Caki2 (cell line): Measurements from ENCODE around the gene SHE. TPM values are rescaled to one million over a fixed set of nuclear protein-coding genes. Genes with fewer than 3 reads are reported as not detected.
A peak's percentile ranks its signal among the peaks of the same experiment; 100 is the strongest.
"Not testable (repeated sequence)": the region's sequence is repeated elsewhere in the genome, so short reads cannot be mapped to it uniquely, and the experiment has no call there.

Experiments
- DNase-seq: peaks from one replicate; pipeline ENCODE4 v3.0.0-alpha.2; 2015; ENCODE audit warnings: low read depth
- in situ Hi-C: cut with HindIII; loops from 2 replicates; pipeline ENCODE4 v1.10.0; 2016; ENCODE audit warnings: low sequenced_read_pairs, low pct_unique_long_range_greater_than_20kb, mixed read lengths
- total RNA-seq: library from RNA; depleted of rRNA; stranded (reverse); fragments of >200 nt; shearing (Covaris generic); gene quantifications from 2 replicates; pipeline ENCODE4 v1.2.3, GENCODE V29; 2014; ENCODE audit warnings: low replicate concordance; rRNA removed

The SHE gene
- total RNA-seq = not detected in 2 replicates

DNA sequence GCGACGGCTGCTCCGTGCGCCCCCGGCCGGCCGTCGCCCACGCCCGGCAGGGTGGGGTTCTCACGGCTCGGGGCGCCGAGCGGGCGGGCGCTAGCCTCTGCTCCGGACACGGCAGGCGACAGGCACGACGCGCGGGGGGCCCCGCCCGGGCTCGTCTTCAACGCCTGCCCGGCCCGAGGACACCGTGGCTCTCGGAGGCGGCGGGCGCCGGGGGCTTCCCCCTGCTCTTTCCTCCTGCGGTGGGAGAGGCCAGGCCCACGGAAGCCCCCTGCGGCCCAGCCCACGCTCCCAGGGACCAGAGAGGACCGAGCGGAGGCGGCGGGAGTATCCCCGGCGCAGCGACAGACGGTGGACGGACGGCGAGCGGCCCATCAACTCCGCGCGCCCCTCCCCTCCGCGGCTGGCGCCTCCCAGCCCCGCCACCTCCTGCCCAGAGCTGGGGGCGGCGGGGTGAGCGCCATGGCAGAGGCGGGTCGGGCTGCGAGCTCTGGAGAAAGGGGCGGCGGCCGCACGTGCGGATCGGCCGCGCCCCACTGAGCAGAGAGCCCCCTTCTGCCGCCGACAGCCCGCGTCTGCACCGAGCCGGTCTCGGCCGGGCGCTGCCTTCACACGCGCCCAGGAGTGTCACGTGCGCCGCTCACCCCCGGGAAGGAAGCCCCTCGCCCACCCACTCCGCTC lies at the start of gene SHE, which contains the start of gene TDRD10:
Gene SHE, minus strand, starts transcription at position 347 of the 678 bp plus-strand sequence. CDS start 386 bp downstream, outside the sequence.
Gene TDRD10, plus strand, starts transcription at position 154 of the 678 bp plus-strand sequence. CDS start 4,685 bp downstream, outside the sequence.
- DNase-seq = no peak
- in situ Hi-C loops = no loop called here

DNA sequence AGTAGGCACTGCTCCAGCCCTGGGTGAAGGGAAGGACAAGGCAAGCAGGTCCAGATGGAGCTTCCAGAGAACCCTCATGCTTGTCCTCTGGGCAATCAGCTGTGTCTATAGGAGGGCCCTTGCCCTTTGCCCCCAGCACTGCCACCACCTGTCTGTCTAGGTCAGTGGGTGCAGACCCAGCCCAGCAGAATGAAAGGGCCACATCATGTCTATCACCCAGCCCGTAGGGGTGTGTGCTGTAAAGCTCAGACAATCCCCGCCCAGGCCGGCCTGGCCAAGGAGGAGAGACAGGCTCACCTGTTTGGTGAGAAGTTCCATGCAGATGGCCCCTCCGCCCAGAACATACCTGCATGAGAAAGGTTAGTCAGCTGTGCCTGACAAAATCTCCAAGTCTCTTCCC lies 49.3 kb upstream of the SHE start:
- in situ Hi-C loops = no loop called here

DNA sequence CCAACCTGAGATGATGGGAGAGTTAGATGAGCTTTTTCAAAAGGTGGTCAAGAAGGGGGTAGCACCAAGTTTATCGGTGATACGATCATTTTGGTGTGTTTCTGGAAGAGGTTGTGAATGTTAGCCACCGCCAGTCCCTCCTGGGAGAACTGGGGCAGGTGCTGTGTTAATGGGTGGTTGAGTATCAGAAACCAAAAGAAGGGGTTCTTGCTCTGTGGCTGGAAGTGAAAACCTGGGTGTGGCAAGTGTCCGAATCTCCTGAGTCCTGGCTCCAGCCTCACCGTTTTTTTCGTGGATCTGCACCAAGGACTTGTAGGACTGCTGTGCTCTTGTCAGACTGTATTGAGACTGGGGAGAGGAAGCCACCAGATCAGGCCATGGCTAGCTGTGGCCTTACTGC lies 48.4 kb upstream of the SHE start:
- DNase-seq = no peak
- in situ Hi-C loops = no loop called here

More for the DNA sequence above, 49.3 kb upstream of the SHE start:
- DNase-seq = no peak

DNA sequence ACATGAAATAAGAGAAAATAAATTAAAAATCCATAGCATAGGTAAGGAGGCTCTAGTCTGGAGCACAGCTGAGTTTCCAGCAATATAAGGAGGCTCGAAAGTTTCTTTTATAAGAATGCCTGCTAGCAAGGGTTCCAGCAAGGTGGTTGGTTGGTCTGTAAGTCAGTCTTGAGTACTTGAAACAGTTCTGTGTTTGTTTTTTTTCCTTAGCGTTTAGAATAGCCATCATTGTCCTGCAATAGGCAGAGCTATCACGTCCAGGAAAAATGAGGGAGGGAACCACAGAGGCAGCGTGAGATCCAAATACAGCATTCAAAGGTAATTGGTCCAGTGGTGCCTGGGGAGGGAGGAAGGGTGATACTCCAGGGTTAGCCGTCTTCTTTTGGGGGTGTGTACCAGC lies 47.9 kb upstream of the SHE start:
- no peak for DNase-seq
- in situ Hi-C loops = no loop called here

DNA sequence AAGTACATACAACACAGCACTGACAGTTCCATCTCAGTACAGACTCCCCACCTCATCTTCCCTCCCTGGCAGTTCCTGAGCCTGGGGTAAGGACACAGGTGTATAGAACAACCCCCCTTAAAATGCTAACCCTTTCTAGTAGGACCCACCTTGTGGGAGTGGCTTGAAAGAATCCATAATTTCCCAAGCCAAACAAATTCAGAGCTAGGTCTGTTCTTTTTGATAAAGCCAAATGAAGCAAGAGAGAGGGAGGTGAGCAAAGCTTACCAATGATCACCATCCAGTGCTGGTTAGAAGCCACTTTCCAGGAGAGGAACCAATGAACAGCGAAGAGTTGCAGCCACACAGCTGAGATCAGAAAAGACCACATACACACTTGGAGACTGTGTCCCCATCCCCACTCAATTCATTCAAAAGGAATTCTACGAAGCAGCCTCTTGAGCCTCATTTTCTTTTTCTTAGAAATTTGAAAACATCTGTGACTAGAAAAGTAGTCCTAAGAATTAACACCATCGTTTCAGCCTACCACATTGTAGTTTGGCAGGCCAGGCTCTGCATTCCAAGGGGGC lies 47.1 kb upstream of the SHE start:
- DNase-seq = no peak
- in situ Hi-C loops = no loop called here

DNA sequence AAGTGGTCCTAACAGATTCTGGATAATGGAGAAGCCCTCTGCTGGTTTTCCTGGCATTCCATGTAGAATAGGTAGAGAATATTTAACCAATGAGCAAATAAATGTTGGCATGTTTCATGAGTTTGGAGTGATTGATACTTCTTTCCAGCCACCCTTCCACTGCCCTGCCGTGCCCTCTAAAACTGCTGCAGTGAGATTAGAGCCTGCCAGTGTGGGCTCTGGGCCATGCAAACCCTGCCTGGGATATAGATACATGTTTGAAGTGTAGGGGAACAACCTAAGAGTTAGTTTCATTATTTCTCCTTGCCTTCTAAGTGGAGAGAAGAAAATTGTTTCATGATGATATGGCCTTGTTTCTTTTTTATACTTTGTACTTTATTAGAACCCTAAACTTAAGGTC lies 45.8 kb upstream of the SHE start:
- no peak for DNase-seq
- in situ Hi-C loops = no loop called here

DNA sequence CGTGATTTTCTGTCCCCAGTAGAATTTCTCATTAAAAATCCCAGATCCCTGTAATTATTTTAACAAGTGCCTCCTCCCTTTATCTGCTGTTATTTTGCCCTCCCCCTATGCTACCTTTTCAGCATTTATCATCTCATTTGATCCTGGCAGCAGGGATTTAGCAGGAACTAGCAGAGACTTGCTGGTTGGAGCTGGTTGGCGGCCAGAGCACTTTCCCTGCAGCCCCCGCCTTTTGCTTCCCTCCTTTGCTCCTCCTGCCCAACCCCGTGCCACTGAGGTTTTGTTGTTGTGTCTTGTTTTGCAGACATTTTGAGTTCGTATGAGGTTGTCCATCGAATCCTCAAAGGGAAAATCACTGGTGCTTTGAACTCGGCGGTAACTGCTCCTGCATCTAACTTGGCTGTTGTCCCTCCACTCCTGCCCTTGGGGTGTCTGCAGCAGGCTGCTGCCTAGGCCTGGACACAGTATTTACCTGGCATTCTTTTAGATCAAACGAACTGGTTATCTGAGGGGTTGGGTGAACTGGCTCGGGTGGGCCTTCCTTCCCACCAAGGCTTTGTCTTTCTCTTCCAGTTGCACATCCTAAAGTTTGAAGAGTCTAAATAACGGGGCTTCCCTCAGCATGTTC lies 45.0 kb upstream of the SHE start:
- in situ Hi-C loops = no loop called here
- DNase-seq = no peak

DNA sequence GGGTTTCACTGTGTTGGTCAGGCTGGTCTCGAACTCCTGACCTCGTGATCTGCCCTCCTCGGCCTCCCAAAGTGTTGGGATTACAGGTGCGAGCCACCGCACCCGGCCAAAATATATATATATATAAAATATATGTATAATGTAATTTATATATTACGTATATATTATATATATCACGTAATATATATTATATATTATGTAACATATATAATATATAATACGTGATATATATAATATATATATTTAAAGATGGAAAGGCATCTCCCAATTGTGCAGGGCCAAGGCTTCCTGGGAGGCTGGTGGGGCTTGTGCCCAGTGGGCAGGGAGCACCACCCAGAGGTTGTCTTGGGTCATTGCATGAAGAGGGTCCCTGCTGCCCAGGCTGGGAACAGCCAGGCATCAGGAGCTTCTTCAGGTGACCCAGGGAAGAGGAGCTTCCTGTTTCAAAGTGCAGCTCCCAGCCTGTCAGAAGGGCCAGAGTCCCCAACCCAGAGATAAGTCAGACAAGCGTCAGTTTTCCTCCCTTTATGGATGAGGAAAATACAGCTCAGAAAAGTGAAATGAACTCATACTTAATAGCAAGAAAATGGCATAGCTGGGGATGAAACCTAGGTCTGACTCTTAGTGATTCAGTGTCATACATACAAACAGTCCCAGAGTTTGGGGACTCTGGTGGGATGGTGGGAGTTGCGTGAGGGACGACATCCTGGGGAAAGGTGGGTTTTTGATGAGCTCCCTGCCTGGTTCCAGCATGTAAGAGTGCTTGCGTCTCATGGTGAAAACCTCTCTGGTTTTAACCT lies 44.3 kb upstream of the SHE start:
- in situ Hi-C loops = no loop called here
- peak; percentile 48 for DNase-seq

DNA sequence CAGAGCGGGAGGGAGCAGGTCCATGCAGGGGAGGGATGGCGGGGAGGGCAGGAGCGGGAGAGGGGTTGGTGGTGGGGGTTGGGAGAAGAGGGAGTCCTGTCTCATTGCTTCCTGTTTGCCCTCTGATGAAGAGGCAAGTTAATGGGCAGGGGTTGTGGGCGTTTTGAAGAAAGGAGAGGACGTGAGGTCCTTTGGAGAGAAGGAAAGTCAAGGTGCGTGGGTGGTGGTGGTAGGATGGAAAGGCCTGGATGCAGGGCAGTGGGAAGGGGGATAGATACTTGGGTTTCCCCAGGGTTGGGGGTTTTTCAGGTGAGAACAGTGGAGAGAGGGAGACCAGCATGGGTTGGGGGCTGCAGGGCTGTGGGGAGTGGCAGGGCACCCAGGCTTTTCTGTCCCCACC lies 39.0 kb upstream of the SHE start:
- in situ Hi-C loops = no loop called here
- no peak for DNase-seq

DNA sequence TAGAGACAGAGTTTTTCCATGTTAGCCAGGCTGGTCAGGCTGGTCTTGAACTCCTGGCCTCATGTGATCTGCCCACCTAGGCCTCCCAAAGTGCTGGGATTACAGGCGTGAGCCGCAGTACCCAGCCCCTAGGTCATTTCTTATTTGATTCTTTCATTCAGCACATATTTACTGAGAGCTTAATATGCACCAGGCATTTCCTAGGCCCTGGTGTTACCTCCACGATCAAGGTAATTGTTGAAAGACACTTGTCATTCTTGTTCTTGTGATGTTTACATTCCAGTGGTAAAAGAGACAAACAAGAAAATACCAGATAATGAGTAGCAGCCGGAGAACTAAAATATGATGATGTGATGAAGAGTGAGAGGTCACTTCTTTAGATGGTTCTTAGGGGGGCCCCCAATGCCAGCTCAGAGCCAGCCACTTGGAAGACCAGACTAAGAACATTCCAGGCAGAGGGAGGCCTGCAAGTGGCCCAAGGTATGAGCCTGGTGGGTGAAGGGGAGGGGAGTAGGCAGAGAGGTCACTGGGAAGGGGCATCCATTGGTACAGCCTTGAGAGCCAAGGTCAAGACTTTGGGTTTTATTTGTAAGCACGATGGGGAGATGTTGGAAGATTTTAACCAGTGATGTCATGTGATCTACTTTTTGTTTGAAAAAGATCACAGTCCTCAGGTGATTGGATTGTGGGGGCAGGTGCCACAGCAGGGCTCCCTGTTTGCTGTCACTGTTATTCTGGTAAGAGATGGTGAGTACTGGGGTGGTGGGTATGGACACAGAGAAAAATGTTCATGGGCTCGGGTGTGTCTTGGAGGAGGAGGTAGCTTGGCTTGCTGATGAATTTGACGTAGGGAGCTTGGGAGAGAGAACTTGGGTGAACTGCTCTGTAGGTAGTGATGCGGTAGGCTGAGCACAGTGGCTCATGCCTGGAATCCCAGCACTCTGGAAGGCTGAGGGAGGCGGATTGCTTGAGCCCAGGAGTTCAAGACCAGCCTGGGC lies 37.6 kb upstream of the SHE start:
- in situ Hi-C loops = no loop called here
- DNase-seq = no peak

DNA sequence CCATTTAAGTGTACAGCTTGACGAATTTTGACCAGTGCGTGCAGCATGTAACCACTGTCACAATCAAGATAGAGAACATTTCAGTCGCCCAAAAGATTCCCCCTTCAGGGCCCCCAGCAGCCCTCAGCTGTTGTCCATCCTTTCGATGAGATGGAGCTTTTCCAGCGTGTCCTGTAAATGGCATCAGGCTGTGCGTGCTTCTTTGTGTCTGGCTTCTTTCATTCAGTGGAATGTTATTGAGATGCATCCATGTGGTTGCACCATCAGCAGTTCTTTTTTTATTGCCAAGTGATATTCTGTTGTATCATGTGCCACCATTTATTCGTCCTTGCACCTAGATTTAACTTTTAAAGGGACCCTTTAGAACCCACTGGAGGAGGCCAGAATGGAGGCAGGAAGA lies 34.4 kb upstream of the SHE start:
- in situ Hi-C loops = no loop called here
- no peak for DNase-seq

DNA sequence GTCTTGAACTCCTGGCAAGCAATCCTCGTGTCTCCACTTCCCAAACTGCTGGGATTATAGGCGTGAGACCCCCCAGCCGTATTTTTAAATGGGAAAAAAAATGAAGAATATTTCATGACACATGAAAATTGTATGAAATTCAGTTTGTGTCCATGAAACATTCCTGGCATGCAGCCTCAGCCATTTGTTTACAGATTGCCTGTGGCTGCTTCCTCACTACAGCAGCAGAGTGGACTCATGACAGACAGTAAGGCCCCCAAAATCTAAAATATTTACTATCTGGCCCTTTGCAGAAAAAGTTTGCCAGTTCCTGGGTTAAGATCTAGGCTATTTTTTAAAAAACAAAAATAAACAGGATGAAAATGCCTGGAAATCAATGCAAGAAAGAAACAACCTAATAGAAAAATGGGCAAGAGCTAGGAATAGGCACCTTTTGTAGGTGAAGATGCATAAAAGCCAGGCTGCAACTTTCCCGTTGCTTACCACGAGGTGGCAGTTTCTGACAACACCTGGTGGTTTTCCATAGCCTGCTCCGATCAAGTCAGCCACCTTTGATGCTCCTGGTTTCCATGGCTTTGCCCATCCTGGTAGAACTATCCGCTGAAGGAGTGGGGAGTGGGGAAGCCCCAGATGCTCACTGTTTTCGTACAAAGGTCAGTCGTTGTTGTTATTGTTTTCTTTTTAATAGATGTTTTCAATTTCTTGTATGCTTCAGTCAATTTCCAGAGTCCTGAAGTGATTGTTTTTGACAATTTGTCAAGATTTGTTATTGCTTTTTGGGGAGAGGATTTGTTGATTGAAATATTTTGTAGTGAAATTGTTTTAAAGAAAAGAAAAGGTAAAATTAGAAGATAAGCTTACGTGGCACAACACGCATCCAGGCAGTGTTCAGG lies 32.0 kb upstream of the SHE start:
- peak; percentile 30 for DNase-seq
- in situ Hi-C loops = no loop called here

DNA sequence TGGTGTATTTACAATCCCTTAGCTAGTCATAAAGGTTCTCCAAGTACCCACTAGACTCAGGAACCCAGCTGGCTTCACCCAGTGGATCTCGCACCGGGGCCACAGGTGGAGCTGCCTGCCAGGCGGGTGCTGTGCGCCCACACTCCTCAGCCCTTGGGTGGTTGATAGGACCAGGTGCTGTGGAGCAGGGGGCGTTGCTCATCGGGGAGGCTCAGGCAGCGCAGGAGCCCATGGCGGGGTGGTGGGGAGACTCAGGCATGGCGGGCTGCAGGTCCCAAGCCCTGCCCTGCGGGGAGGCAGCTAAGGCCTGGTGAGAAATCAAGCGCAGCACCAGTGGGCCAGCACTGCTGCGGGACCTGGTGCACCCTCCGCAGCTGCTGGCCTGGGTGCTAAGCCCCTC lies 29.7 kb upstream of the SHE start:
- in situ Hi-C loops, DNase-seq: not testable (repeated sequence)

DNA sequence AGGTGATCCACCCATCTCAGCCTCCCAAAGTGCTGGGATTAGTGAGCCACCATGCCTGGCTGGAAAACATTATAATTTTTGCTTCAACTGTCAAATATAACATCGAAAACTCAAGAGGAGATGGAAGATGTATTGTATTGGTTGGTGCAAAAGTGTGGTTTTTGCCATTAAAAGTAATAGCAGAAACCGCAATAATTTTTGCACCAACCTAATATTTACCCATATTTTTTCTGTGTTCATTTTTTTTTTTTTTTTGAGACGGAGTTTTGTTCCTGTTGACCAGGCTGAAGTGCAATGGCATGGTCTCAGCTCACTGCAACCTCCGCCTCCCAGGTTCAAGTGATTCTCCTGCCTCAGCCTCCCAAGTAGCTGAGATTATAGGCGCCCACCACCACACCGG lies 27.1 kb upstream of the SHE start:
- in situ Hi-C loops = no loop called here
- no peak for DNase-seq

DNA sequence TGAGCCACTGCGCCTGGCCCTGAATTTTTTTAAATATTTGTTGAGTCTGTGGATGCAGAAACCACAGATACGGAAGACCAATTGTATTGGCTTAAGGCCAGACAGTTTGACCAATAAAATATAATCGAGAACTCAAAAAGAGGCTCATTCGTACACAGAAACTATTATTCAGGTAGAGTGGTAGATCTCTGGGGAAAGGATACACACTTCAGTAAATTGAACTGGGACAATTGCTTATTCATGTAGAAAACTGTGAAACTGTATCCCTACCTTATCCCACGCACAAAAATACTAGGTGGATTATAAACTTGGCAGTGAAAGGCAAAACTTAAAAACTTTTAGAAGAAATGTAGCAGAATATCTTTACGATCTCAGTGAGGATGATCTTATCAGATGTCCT lies 25.0 kb upstream of the SHE start:
- DNase-seq = no peak
- in situ Hi-C loops = no loop called here

DNA sequence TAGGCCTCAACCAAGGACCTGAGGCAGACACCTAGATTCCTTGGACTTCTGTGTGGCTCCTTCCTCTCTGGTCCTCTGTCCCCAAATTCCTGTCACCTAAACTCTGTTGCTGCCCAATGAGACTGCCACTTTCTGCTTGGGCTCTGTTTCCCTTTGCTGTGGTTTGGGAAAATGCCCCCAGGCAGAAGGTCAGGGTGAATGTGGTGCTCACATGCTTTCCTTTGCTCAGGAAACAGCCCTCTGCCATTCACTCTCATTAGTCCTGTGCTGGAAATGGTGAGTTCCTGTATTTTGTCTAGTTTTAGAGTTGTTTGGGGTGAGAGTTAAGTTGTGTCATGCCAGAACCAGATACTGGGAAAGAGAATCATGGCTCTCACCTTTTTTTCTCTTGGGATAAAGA lies 22.7 kb upstream of the SHE start:
- DNase-seq = no peak
- in situ Hi-C loops = no loop called here

DNA sequence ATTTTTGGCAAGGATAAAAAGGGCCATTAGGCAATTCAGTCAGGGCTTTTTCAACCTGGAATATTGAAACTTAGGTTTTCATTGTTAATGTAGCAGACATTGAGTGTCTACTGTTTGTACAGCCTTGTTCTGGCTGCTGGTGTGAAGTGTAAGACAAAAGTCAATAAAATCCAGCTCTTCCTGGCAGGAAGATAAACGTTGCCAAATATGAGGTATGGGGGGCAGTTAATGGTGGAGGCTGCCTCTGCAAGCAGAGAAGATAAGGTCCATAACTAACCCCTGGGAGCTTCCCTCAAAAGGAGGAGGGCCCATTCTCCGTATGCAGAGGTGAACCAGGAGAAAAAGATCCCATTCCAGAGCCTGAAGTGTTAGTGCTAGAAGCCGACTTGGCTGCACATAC lies 19.5 kb upstream of the SHE start:
- in situ Hi-C loops = no loop called here
- DNase-seq = no peak
